HG02610 (cell line): ENCODE measurements around the gene BACE1.
"Not testable (repeated sequence)": the region's sequence is repeated elsewhere in the genome, so short reads cannot be mapped to it uniquely, and the experiment has no call there.

Experiments used
- ATAC-seq: cut with Tn5 transposase; IDR thresholded peaks from one replicate; pipeline ENCODE4 v1.9.1; 2021; ENCODE audit warnings: mild to moderate bottlenecking, moderate library complexity; ENCODE audit not compliant: unreplicated experiment

The BACE1 gene

GRCh38 chr11:117279711-117280376, 36.2 kb downstream of the BACE1 start:
- no peak for ATAC-seq

GRCh38 chr11:117278347-117278746, 37.7 kb downstream of the BACE1 start:
- ATAC-seq = no peak

GRCh38 chr11:117273550-117274289, 42.3 kb downstream of the BACE1 start:
- no peak for ATAC-seq

GRCh38 chr11:117272175-117272574, 43.9 kb downstream of the BACE1 start:
- ATAC-seq = not testable (repeated sequence)

- ATAC-seq = no peak
Measured at GRCh38 chr11:117271208-117271607, 44.8 kb downstream of the BACE1 start.

DNA sequence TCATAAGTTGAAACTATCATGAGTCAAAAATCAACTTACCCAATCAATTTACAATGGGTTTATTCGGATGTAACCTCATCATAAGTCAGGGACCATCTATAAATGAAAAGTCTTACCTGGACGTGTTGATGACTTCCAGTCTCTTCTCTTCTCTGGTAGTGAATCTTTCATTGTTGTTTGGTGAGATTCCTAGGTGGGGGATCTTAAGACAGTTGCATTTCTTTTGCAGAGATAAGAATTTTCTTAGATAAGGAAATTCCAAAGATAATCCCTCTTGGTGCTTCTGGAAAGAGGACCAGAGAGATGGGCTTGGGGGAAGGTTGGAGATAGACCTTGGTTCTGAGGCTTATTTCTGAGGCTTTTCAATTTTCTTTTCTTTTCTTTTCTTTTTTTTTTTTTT, 46.2 kb downstream of the BACE1 start:
- ATAC-seq = no peak

GRCh38 chr11:117265745-117266144, 50.3 kb downstream of the BACE1 start:
- no peak for ATAC-seq

GRCh38 chr11:117264624-117265323, 51.3 kb downstream of the BACE1 start:
- not testable (repeated sequence) for ATAC-seq

GRCh38 chr11:117259417-117259816, 56.6 kb downstream of the BACE1 start:
- ATAC-seq = no peak

DNA sequence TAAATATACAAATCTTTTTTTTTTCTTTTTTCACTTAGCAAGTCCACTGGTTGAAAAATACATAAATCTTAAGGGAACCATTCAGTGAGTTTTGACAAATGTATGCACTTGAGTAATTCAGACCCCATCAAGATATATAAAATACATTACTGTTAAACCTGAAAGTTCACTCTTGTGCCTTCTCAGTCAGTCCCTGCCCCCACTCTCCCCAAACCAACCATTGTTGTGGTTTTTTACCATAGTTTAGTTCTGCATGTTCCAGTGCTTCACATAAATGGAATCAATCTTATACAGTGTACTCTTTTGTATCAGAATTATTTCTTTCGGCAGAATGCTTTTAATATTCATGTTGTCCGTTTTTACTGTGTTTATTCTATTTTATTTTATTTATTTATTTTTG, 57.5 kb downstream of the BACE1 start:
- ATAC-seq = no peak

- no peak for ATAC-seq
Measured at GRCh38 chr11:117256573-117256972, 59.5 kb downstream of the BACE1 start.

- ATAC-seq = no peak
Measured at GRCh38 chr11:117255966-117256365, 60.1 kb downstream of the BACE1 start.

GRCh38 chr11:117251506-117251905, 64.5 kb downstream of the BACE1 start:
- ATAC-seq = no peak

GRCh38 chr11:117249571-117249970, 66.5 kb downstream of the BACE1 start:
- ATAC-seq = no peak

DNA sequence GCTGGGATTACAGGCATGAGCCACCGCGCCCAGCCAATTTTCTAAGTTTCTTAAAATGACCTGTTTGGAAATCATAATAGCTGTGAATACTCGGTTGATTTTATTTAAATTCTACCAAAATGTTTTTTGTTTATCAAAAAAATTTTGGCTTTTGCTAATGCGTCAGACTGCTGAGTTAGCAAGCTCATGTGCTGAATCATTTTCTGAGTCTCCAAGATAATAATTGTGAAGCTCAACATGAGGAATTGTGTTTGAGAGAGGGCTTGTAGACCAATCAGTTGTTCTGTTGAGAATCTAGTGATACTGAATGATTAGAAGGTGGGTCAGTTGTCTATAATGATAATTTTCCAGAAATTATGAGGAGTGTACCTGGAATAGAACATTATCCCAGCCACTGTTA, 67.7 kb downstream of the BACE1 start:
- no peak for ATAC-seq

GRCh38 chr11:117239295-117239694, 76.8 kb downstream of the BACE1 start:
- ATAC-seq = no peak

DNA sequence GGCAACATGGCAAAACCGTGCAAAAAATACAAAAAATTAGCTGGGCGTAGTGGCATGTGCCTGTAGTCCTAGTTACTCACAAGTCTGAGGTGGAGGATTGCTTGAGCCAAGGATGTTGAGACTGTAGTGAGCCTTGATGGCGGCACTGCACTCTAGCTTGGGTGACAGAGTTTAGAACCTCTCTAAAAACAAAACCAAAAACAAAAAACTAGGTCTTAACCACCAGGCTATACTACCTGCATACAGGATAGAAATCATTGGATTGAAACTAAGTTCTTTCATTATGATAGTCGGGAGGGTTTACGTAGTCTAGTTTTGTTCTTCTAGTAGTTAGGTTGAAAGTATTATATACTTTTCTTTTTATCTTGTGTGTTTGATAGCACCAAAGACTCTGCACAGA, 77.8 kb downstream of the BACE1 start:
- no peak for ATAC-seq
